ENCODE results near the gene NFIB.

DNA sequence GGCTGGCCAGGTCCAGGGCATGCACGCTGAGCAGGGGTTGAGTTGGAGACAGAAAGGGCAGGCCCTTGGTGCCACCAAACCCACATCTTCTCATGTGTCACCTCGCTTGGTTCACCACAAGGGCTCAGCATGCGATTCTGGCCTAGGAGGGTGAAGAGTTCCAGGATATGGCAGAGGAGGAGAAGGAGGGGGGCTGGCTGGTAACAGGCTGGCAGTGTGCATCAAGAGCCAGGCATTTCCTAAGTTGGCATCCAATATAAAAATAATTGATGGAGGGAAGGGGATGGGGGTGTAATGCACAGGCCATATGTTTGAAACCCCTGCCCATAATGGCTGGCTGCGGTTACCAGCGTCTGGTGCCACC, 255.6 kb downstream of the NFIB start:
- TF ChIP-seq CTCF (conservative IDR thresholded peaks at IDR 0.05; ENCODE audit: low read depth, low read length) (no peak), POLR2A (IDR thresholded peaks at IDR 0.05; ENCODE audit: low read depth, low read length) (no peak), BHLHE40 (IDR thresholded peaks at IDR 0.05; ENCODE audit: low read depth, low read length) (no peak), NFE2L2 (IDR thresholded peaks at IDR 0.05; ENCODE audit: low read depth, low read length) (no peak), RAD21 (IDR thresholded peaks at IDR 0.05; ENCODE audit: low read length) (no peak), RFX5 (IDR thresholded peaks at IDR 0.05; ENCODE audit: low read depth, low read length) (no peak), FOS (IDR thresholded peaks at IDR 0.05; ENCODE audit: low read depth, low read length) (no peak), MXI1 (IDR thresholded peaks at IDR 0.05; ENCODE audit: borderline replicate concordance, low read depth, low read length) (no peak)
- TF ChIP-seq, protein P1, sequence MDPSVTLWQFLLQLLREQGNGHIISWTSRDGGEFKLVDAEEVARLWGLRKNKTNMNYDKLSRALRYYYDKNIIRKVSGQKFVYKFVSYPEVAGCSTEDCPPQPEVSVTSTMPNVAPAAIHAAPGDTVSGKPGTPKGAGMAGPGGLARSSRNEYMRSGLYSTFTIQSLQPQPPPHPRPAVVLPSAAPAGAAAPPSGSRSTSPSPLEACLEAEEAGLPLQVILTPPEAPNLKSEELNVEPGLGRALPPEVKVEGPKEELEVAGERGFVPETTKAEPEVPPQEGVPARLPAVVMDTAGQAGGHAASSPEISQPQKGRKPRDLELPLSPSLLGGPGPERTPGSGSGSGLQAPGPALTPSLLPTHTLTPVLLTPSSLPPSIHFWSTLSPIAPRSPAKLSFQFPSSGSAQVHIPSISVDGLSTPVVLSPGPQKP (IDR thresholded peaks at IDR 0.05; ENCODE audit: borderline replicate concordance, low read depth, low read length): no peak
